Fibroblast of skin of right biceps (primary cell): ENCODE results near the gene BEGAIN.

Experiments
- DNase-seq: peaks from one replicate; pipeline ENCODE4 v3.0.0-alpha.2; 2013

The BEGAIN gene

DNA sequence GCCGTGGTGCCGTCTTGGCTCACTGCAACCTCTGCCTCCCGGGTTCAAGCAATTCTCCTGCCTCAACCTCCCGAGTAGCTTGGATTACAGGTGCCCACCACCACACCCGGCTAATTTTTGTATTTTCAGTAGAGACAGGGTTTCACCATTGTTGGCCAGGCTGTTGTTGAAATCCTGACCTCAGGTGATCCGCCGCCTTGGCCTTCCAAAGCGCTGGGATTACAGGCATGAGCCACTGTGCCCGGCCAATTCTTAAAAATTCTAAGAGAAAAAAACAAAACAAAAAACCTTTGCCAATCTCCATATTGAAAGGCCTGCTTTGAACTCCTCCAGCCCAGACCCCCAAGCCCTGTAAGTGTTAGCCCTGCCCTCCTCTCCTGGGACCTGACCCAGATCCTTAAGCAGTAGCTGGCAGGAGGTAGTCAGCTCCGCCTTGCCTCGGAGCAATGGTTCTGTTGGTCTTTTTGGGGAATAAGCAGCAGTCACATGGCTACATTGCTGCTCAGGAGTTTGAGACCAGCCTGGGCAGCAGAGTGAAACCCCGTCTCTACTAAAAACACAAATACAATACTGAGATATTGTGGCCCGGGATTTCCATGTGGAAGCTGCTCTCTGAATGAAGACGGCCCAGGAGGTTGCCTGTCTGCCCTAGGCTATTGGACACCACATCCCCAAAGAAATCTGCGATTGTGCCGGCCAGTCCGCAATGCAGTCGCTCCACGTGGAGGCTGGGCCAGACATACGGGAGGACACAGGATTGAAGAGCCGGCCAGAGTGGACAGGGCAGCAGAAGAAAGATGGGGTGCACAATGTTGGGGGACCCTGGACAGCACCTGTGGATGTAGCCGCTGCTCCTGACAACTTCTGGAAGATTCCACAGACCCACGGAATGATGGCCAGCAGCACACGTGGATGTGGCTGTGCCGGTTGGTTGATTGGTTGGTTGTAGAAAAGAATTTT, 28.8 kb upstream of the BEGAIN start:
- no peak for DNase-seq

DNA sequence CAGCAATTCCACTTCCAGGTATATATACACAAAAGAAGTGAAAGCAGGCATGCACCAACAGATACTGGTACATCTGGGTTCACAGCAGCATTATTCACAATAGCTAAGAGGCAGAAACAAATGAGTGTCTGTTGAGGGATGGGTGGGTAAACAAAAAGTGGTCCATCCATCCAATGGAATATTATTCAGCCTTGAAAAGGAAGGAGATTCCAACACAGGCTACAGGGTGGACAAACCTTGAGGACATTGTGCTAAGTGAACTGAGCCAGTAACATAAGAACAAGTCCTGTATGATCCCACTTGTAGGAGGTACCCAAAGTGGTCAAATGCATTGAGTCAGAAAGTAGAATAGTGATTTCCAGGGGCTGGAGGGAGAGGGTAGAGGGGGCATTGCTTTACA, 27.6 kb upstream of the BEGAIN start:
- DNase-seq, result no peak

DNA sequence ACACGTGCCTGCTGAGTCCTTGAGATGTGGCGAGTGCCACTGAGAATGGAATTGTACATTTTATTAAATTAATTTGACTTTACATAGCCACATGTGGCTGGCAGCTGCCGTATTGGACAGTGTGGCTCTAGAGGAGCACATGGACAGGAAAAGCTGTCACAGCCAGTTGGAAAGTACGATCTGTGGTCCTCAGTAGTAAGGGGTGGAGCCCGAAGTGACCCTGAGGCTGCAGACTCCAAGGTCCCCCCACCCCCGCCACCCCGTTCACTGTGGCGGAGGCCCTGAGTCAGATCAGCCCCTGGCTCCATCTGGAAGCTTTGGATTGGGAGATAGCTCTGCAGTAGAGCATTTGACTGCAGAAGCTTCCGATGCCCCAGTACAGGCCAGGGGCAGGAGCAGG, 25.8 kb upstream of the BEGAIN start:
- DNase-seq, result no peak

DNA sequence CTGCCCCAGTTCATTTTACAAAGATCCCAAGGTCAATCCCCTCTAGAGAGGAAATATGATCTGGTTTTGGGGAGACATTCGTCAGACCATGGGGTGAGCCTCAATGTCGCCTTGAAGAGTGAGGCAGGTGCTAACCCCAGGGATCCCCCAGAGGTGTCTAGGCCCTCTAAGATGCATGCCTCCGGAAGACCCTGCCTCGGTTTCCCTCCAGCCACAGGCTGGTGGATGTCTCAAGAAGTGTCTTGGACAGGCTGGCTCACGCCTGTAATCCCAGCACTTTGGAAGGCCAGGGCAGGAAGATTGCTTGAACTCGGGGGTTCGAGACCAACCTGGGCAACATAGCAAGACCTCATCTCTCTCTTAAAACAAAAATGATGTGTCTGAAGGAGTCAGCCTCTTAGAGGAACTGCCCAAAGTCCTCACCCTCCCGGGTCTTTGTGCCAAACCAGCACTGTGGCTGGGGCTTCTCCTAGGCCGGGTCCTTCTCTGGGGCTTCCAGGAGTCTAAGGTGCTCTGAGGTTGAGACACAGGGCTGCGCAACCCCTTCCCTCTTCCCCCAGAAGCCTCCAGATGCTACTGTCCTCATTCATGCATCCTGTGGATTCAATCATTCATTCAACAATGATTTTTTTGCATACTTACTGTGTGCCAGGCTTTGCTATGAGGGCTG, 24.7 kb upstream of the BEGAIN start:
- no peak for DNase-seq

DNA sequence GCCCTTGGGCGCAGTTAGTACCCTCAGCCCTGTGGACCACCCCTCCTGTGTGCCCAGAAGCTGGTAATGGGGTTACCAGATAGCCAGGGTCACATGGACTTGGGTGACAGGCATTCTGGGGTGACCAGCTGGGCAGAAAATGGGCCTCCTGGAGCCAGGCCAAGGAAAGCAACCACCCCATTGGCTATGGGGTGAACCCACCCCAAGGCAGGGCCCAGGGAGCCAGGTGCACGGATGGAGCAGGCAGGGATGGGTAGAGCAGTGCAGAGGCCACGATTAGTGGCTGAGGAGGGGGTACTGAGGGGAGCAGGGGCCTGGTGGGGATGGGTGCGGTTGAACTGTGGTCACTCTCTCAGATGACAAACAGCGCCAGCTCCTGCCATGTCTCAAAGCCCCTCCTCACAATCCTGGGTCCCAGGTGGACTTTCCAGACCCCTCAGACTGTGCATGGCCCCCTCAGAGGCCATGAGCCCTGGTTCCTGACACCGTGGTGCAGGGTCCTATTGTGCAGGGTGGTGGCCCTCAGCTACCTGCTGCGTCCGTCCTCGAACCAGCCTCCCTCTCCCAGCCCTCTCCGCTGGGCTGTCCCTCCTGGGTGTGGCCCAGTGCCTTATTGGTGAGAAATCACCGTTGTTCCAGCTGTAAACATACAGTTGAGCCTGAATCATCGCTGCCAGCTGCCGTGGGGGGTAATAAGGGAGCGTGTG, 23.4 kb upstream of the BEGAIN start:
- DNase-seq, result no peak

DNA sequence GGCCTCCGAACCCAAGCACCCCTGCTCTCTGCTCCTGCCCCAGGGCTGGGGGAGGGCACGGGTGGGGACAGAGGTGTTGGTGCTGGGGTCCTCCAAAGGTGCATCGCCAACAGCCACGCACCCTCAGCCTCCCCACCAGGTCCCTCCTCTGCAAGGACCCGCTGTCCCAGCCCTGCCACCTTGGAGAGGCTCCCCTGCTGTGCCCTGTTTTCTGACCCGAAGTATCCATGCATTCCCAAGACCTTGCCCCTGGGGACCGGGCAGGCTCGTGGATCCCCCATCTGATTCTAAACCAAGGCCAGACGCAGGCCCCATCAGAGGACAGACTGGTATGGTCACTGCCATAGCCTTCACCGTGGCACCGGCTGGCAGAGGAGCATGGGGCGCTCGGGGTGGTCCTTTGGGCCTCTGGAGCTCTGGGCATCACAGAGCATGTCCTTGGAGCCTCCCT, 22.7 kb upstream of the BEGAIN start:
- DNase-seq, result no peak

DNA sequence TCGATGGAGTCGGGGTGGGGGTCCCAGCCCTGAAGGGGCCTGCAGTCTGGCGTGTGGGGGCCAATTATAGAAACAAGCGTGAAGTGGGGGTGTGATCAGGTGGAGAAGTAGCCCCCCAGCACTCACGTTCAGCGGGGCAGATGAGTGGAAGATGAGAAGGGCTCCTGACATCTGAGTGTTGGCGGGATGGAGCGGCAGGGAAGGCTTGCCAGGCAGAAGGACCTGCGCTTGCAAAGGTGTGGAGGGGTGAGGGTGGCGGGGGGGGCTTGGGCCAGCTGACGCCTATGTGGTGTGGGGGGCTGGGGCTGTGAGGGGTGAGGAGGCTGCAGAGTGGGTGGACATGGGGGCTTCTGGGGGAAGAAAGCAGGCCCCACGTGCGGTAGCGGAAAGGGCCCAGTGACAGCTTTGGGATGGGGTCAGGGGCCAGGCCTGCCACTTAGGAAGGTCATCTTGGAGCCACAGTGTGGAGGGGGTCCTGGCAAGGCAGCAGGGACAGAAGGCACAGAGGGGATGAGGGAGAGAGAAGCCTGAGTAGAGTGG, 22.2 kb upstream of the BEGAIN start:
- DNase-seq, result no peak

DNA sequence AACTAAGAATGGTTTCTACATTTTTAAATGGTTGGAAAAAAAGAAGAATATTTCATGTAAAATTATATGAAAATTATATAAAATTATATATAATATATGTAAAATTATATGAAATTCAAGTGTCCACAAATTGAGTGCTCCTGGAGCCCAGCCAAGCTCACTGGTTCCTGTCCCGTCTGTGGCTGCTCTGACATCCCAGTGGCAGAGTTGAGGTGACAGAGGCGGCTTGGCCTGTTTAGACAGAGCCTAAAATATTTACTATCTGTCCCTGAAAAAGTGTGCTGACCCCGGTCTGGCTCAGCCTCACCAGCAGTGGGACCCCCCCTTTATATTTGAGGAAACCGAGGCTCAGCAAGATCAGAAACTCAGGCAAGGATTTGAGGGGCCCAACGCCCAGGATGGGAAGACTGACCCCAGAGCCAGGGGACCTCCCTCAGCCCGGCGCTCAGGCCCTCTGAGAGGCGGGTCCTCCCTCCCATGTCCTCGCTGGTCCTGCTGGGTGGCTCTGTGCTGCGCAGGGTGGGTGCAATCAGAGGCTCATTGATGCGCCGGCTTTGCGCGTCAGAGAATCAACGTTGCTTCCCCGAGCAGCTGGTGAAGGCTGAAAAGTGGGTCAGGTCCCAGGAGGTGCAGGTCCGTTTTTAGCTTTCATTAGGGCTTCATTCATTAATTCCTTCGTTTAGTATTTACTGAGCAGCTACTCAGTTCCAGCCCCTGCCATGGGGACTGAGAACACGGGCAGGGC, 21.5 kb upstream of the BEGAIN start:
- DNase-seq, result no peak

DNA sequence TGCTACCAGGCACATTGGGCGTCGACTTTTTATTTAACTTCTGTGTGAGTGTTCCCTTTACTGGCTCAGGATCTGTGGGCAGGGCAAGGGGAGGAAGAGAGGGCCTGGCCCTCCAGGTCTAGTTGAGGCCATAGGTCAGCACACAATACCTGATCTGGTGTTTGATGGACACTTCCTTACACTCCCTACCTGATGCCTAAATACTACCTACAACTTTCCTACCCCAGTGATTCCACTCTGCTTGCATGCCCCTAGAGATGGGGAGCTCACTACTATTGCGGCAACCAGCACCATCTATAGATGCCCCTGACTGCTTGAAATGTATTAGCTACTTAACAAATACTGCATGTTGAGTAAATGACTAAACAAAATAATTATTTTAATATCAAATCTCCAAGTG, 20.8 kb upstream of the BEGAIN start:
- no peak for DNase-seq

DNA sequence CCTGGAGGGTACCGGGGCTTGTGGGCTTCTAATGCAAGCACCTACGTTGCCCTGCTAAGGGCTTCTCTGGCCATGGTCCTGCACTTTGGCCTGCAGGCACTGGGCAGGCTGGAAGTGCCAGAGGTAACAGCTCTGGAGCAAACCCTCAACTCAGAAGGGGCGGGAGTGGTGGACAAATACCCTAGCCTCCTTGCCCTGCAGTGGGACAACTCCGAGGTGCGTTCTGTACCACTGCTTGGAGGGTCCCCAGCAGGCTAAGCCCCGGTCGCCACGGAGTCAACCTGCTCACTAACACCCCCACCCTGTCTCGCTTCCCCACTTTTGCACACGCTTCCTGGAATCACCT, 20.4 kb upstream of the BEGAIN start:
- DNase-seq, result no peak

DNA sequence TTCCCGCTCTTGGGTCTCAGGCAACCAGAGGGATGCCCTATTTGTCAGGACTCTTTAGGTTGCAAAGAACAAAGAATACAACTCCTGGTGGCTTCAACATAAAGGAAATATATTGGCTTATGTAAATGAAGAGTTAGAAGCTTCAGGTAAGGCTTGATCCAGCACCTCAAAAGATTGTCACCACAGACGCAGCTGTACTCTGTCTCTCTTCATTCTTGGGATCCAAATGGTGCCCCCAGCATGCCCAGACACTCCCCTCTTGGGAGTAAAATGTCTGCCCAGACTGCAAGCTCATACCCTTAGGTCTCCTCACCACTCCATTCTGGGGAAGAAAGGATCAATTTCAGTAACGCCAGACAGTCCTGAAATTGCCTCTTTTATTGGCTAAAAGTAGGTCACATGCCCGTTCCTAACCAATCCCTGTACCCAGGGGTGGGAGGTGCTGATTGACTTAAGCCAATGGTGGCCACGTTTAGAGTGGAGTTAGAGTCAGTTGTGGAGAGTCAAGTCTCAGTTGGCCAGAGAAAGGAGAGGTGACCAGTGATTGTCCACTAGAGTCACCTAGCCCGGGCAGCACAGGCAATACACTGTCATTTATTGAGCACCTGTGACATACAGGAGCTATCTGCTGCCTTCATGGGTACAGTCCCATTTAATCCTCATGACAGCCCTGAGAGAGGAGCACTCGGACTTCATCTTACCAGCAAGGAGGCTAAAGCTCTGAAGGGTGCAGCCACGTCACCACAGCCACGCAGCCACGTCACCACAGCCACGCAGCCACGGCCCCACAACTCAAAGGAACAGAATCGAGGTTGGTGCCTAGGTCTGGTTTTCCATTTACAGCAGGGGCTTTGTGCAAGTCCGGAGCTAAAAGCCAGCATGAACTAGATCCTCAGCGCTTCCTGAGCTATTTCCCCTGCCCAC, 19.7 kb upstream of the BEGAIN start:
- no peak for DNase-seq

DNA sequence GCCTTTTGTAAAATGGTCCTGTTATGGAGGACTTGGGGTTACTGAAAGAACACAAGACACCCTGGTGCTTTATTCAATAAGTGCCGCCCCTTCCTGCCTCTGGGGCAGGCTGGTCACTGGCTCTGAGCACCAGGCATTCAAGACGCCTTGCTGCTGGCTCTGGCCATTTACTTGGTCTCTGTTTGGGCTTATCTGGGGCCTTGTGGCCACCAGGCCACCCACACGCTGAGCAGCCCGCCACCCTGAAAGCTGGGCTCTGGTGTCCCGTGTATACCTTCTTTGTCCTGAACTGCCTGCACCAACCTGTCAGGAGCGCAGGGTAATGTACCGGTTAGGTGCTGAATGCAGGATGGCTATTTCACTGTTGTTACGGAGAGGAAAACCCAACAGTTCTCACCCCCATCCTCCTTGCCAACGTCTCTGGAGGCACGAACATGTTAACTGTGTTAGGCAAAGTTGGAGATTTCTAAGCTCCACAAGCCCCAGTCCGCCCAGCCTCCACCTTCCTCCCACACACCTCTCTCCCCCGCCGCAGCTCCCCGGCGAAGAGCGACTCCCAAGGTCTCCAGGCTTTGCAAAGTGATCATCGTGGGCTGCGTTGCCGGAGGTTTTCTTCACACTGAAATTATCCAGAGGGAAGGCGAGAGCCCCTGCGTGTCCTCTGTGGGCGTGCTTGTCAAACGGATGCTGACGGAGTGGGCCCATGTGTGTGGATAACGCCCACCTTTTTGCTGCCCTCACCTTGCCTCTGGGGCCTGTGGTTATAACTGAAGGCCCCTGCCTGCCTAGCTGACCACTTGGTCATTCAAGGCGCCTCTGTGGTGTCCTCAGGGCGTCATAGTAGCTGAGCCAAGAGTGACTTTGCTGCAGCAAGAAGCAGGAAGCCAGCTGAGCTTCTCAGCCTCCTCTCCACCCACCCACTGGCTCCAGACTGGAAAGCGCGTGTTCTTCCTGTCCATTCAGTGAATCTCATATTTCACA, 18.8 kb upstream of the BEGAIN start:
- DNase-seq, result peak; percentile 10

DNA sequence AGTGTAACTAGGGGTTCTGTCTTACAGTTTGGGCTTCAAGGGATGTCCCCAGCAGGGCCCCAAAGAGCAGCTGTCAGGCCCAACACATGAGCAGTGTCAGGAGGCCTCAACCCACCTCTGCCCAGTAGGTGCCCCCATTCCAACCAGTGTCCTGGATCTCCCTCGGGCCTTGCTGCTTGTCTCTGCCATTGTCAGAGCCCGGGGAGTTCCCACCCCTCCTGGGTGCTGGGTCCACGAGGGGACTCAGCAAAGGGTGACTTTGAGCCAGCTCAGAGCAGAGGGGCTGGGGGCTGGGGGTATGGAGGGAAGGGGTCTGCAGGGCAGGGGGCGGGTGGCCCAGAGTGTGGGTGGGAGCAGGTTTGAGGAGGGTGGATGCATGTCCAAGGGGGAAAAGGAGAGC, 18.0 kb upstream of the BEGAIN start:
- DNase-seq, result no peak

DNA sequence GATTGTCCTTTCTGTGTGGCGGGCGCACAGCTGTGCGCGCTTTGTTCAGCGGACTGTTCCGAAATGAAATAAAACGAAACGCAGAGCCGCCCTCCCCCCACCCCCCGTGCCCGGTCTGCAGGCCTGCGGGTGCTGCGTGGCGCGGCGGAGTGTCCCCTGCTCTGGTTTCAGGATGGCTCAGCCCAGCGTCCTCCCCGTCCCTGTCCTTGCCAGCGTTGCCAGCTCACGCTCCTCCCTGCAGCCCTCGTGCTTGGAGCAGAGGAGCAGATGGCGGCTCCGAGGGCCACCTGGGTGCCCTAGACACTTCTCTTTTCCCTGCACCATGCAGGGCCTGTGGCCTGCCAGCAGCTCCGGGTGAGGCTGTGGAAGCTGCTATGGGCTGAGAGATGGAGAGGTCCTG, 17.5 kb upstream of the BEGAIN start:
- DNase-seq, result no peak

DNA sequence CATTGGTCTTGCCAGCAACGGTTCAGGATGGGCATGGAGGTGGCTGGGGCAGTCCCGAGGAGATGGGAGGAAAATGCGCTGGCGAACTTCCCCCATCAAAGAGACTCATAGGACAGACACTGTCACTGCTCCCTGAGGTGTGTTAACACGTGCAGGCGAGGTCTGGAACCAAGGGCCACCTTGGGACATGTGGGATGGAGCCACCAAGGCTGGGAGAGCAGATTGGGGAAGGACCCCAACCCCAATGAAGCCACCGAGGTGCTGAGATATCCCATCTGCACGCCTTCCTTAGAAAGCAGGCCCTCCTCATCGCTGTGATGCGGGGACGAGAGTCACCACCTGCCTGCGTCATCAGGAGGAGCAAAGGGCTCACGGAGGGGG, 16.9 kb upstream of the BEGAIN start:
- DNase-seq, result no peak

DNA sequence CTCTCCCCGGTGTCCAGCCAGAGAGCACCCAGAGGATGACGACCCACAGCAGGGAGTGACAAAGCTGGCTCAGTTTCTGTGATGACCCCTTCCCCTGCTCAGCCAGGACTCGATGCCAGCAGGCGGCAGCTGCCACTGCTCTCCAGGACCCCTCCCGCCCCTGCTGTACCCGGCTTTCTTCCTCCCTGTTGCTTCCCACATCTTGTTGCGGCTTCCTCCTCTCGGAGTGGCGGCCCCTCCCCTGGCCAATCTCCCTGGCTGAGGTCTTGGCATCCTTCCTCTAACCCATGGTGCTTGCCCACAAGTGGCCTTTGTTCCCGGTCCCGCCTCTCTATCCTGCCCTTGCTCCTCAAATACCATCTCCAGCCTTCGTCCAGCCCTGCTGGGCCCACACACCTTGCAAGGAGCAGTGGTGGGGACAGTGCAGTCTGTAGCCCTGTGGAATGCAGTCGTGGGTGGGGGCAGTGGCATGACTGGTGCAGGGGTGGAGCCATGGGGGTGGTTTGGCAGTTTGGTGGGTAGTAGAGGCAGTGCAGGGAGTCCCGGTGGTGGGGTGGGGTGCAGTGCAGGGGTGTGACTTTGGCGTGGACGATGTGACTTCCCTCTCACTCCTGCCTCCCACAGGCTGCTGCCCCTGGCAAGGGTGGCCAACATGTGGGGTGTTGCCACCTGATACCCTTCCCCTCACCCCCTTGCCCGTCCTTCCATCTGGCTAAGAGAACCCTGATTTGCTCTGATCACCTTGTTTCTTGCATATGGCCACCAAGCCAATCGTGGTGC, 16.3 kb upstream of the BEGAIN start:
- DNase-seq, result no peak

DNA sequence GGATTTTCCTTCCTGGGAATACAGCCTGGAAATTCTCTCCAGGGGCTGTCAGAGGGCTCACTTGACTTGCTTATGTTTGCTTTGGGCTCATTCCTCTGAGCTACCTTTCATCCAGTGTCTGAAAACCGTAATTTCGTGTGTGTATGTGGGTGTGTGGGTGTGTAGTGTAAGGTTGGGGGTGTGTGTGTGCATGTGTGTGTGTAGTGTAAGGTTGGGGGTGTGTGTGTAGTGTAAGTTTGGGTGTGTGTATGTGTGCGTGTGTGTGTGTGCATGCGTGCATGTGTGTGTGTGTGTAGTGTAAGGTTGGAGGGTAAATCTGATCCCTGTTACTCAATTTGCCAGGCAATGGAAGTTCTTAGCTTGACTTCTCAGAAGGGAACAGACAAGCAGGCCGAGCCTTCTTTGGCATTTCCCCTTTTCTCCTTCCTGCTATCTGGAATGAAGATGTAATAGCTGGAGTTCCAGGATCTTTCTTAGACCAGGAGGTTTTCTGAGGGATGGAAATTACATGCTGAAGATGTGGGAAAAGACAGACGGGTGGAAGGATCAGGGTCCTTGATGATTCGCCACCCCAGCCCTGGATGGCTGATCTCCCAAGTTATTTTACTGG, 15.5 kb upstream of the BEGAIN start:
- no peak for DNase-seq

DNA sequence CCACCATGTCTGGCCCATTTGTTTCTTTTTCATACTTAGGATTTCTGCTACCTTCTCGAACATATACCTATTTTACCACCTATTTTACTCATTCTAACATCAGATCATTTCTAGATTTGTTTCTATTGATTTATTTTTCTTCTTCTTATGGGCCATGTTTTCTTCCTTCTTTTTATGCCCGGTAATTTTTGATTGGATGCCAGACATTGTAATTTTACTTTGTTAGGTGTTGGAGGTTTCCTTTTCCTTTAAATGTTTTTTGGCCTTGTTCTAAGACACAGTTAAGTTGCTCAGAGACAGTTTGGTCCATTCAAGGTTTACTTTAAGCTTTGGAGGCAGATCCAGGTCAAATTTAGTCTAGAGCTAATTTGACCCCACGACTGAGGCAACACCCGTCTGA, 14.7 kb upstream of the BEGAIN start:
- DNase-seq, result no peak

DNA sequence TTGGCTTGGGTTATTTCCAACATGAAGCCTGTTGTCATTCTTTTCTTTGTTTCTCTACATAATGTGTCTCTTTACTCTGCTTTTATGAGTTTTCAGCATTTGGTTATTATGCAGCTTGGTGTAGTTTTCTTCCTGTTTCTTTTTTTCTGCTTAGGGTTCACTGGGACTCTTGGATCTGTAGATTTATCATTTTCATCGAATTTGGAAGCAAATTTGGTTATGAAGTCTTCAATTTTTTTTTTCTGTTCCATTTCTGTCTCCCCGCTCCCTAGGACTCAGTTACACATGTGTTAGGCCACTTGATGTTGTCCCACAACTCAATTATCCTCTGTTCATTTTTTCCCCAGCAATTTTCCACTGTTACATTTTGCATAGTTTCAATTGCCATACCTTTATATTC, 13.8 kb upstream of the BEGAIN start:
- DNase-seq, result no peak
